Stimulated activated naive B cell treated with anti-CD40 and anti-IgM and Interleukin-4, amounts not matched to agents 10 μg/mL and 1 μg/mL and 100 μg/mL, for 72 hours (primary cell): ENCODE measurements around the gene KRTAP10-6.
"Not testable (repeated sequence)": the region's sequence is repeated elsewhere in the genome, so short reads cannot be mapped to it uniquely, and the experiment has no call there.

Source experiments
- ATAC-seq, 2 donors: fragments of 150-1000 bp; cut with Tn5 transposase; replicated peaks; 2 replicates each; pipeline ENCODE4 v1.10.0; 2021; ENCODE audit warnings: moderate library complexity in 1 of 2
- DNase-seq: peaks from one replicate; pipeline ENCODE4 v3.0.0; 2021
- H3K27ac Mint-ChIP-seq: one replicate; pipeline ENCODE4 v1.8.0; 2022; ENCODE audit warnings: mild to moderate bottlenecking, mixed read lengths
- H3K27me3 Mint-ChIP-seq, 2 donors: one replicate each; pipeline ENCODE4 v1.8.0; 2022; ENCODE audit warnings: mixed read lengths in 2 of 2
- H3K36me3 Mint-ChIP-seq, 2 donors: one replicate each; pipeline ENCODE4 v1.8.0; 2022; ENCODE audit warnings: mixed read lengths in 2 of 2, mild to moderate bottlenecking in 1 of 2
- H3K4me1 Mint-ChIP-seq, 2 donors: one replicate each; pipeline ENCODE4 v1.8.0; 2022; ENCODE audit warnings: mixed read lengths in 2 of 2, mild to moderate bottlenecking in 1 of 2
- H3K4me3 Mint-ChIP-seq, 2 donors: one replicate each; pipeline ENCODE4 v1.8.0; 2022; ENCODE audit warnings: mild to moderate bottlenecking in 2 of 2, mixed read lengths in 2 of 2, moderate library complexity in 1 of 2
- H3K9me3 Mint-ChIP-seq, 2 donors: one replicate each; pipeline ENCODE4 v1.8.0; 2022; ENCODE audit warnings: mixed read lengths in 2 of 2, mild to moderate bottlenecking in 1 of 2

Gene KRTAP10-6

GRCh38 chr21:44599264-44600029 lies 7.1 kb upstream of the KRTAP10-6 start:
- Mint-ChIP-seq H3K36me3 (no peaks in the 10 kb centered on the region), H3K4me1 (no peaks in the 10 kb centered on the region), H3K27ac (no peak overlapping the region), H3K9me3 (peaks cover 4 to 6% of the 10 kb centered on the region in 2 donors), H3K27me3 (peaks cover 36 to 44% of the 10 kb centered on the region in 2 donors), H3K4me3 (no peak overlapping the region)
- ATAC-seq (no peak), DNase-seq (no peak)

GRCh38 chr21:44598061-44598460 lies 5.8 kb upstream of the KRTAP10-6 start:
- Mint-ChIP-seq H3K9me3 (peaks cover 4 to 6% of the 10 kb centered on the region in 2 donors), H3K27ac (no peak overlapping the region), H3K36me3 (no peaks in the 10 kb centered on the region), H3K4me3 (no peak overlapping the region), H3K27me3 (peaks cover 29 to 34% of the 10 kb centered on the region in 2 donors), H3K4me1 (no peaks in the 10 kb centered on the region)
- ATAC-seq (no peak), DNase-seq (no peak)

DNA sequence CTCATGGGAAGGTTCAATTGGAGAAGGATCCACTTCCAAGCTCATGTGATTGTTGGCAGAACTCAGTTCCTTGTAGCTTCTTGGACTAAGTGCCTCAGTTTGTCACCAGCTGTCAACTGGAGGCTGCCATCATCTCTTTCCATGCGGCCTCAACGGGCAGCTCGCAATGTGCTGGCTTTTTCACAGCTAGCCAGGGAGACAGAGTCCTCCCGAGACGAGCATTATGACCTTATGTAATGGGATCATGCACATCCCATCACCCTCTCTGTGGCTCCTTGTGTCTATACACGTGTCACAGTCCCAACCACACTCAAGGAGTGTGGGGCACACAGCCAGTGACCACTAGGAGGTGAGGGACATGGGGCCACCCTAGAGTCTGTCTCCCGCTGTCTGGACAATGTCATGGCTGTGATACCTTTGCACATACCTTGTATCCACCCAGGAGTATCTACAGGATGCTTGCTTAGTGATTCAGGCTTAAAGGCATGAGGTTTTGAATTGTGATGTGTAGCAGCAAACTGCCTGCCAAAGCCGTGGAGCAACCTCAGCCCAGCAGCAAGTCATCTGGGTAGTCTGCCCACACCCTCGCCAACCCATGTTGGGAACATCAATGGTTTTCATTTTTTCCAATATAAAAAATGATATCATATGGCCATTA lies 3.9 kb upstream of the KRTAP10-6 start:
- Mint-ChIP-seq H3K9me3 (peaks cover 4 to 6% of the 10 kb centered on the region in 2 donors), H3K27me3 (peaks cover 28 to 29% of the 10 kb centered on the region in 2 donors), H3K27ac (no peak overlapping the region), H3K4me3 (no peak overlapping the region), H3K36me3 (no peaks in the 10 kb centered on the region), H3K4me1 (no peaks in the 10 kb centered on the region)
- ATAC-seq (no peak), DNase-seq (no peak)

GRCh38 chr21:44595524-44595923 lies 3.2 kb upstream of the KRTAP10-6 start:
- H3K27ac Mint-ChIP-seq = no peak overlapping the region

DNA sequence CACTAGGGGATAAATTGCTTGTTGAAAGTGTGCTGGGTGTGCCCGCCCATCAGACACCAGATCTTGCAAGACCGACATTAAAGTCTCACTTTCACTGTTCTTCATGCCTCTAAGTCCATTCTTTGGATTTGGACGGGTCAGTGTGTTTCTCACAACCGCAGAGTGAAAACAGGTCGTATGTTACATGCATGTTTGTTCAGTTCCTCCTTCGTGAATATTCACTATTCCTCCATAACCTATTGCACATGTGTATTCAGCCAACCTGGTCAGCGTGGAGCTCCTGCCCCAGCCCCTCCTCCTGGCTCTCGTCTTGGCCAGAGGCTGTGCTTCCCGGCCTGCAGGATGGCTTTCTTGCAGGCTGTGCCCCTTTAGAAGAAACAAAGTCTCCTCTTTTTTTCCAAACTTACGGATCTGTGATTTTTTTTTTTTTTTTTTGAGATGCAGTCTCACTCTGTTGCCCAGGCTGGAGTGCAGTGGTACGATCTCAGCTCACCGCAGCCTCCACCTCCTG lies 2.2 kb upstream of the KRTAP10-6 start:
- no peak overlapping the region for H3K27ac Mint-ChIP-seq
- H3K36me3 Mint-ChIP-seq = no peaks in the 10 kb centered on the region
- no peak for DNase-seq
- H3K9me3 Mint-ChIP-seq = peaks cover 4 to 6% of the 10 kb centered on the region in 2 donors
- H3K27me3 Mint-ChIP-seq = peaks cover 29 to 36% of the 10 kb centered on the region in 2 donors
- no peaks in the 10 kb centered on the region for H3K4me1 Mint-ChIP-seq
- H3K4me3 Mint-ChIP-seq = no peak overlapping the region
- ATAC-seq = no peak

More at GRCh38 chr21:44595524-44595923, 3.2 kb upstream of the KRTAP10-6 start:
- Mint-ChIP-seq H3K4me3 (no peak overlapping the region), H3K9me3 (peaks cover 4 to 6% of the 10 kb centered on the region in 2 donors), H3K36me3 (no peaks in the 10 kb centered on the region), H3K4me1 (no peaks in the 10 kb centered on the region), H3K27me3 (peaks cover 23 to 29% of the 10 kb centered on the region in 2 donors)
- DNase-seq (no peak), ATAC-seq (no peak)

GRCh38 chr21:44593598-44594405 lies 1.5 kb upstream of the KRTAP10-6 start:
- H3K27me3 Mint-ChIP-seq = peaks cover 32 to 37% of the 10 kb centered on the region in 2 donors
- H3K9me3 Mint-ChIP-seq = peaks cover 4% of the 10 kb centered on the region in 2 donors
- H3K36me3 Mint-ChIP-seq = no peaks in the 10 kb centered on the region
- H3K4me1 Mint-ChIP-seq = no peaks in the 10 kb centered on the region
- no peak overlapping the region for H3K4me3 Mint-ChIP-seq
- H3K27ac Mint-ChIP-seq = no peak overlapping the region
- DNase-seq (no peak), ATAC-seq (no peak)

GRCh38 chr21:44591801-44592130 lies 539 bp downstream of the KRTAP10-6 start:
- H3K27ac Mint-ChIP-seq, ATAC-seq, H3K4me3 Mint-ChIP-seq, DNase-seq, H3K4me1 Mint-ChIP-seq, H3K36me3 Mint-ChIP-seq, H3K9me3 Mint-ChIP-seq: not testable (repeated sequence)
- peaks cover 32 to 36% of the 10 kb centered on the region in 2 donors for H3K27me3 Mint-ChIP-seq

DNA sequence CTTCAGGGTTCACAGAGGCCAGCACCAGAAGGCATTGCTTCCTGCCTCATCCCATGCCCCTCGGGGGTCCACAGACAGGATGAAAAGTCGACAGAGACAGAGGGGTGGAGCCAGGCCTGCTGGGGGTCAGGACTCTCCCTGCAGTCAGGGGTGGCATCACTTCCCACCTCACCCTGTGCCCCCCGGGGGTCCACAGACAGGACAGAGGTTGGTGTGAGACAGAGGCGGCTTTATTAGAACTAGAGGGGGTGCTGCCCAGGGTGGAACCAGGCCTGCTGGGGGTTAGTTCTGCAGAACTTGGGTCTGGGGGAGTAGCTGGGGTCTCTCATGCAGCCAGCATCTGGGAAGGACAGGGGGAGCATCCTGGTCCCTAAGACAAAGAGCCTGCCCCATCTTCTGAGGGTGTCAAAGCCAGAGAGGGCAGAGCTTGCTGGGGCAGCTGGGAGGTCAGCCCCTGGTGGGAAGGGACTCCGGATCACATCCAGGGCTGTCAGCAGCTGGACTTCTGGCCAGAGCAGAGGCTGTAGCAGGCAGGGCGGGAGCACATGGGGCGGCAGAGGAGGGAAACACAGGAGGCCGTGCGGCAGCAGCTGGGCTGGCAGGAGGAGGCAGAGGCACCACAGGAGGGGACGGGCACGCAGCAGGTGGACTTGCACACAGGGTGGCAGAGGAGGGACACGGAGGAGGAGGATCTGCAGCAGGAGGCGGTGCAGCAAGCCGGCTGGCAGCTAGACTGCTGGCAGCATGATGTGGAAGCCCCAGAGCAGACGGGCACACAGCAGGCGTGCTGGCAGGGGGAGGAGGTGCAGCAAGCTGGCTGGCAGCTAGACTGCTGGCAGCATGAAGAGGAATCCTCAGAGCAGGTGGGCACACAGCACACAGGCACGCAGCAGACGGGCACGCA lies 1.2 kb downstream of the KRTAP10-6 start:
- peaks cover 38 to 42% of the 10 kb centered on the region in 2 donors for H3K27me3 Mint-ChIP-seq
- ATAC-seq, H3K4me1 Mint-ChIP-seq, H3K27ac Mint-ChIP-seq, H3K4me3 Mint-ChIP-seq, H3K36me3 Mint-ChIP-seq, DNase-seq, H3K9me3 Mint-ChIP-seq: not testable (repeated sequence)

- H3K36me3 Mint-ChIP-seq = no peaks in the 10 kb centered on the region
- H3K9me3 Mint-ChIP-seq = no peaks in the 10 kb centered on the region
- no peak overlapping the region for H3K4me3 Mint-ChIP-seq
- H3K4me1 Mint-ChIP-seq = no peaks in the 10 kb centered on the region
- ATAC-seq (no peak), DNase-seq (no peak)
- peaks cover 46 to 50% of the 10 kb centered on the region in 2 donors for H3K27me3 Mint-ChIP-seq
- H3K27ac Mint-ChIP-seq = no peak overlapping the region
These were observed 2.0 kb downstream of the KRTAP10-6 start for GRCh38 chr21:44590311-44590721.

DNA sequence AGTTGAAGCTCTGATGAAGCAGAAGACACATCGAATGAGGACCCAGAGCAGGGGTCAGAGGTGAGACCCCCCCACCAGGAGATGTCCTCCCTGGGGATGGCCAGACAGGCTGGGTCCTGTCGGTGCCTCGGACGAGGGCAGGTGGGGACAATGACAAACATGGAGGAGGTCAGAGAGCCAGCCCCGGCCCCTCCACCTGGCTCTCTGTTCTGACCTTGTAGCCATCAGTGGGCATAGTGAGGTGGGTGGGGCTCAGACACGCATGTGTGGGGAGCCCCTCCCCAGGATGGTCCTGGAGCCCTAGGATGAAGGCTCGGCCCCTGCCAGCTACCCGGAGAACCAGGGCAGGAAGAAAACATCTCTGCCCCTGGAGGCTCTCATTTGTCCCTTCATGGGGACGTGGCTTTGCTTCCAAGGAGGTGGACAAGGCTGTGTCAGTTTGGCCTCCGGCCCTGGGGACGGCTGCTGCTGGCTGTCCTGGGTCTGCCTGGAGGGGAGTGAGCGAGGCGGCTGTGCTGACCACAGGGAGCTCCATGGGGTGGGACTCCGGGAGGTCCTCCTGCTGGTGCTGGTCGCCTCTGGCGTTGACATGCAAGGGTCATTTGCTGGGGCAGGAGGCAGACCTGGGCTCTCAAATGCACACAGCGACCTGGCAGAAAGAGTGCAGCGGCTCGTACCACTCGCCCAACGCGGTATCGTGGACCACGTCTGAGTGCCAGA lies 2.6 kb downstream of the KRTAP10-6 start:
- no peak overlapping the region for H3K27ac Mint-ChIP-seq
- no peaks in the 10 kb centered on the region for H3K9me3 Mint-ChIP-seq
- DNase-seq (no peak), ATAC-seq (no peak)
- no peaks in the 10 kb centered on the region for H3K4me1 Mint-ChIP-seq
- no peaks in the 10 kb centered on the region for H3K36me3 Mint-ChIP-seq
- peaks cover 45 to 55% of the 10 kb centered on the region in 2 donors for H3K27me3 Mint-ChIP-seq
- H3K4me3 Mint-ChIP-seq = no peak overlapping the region

GRCh38 chr21:44589094-44589493 lies 3.2 kb downstream of the KRTAP10-6 start:
- ATAC-seq (no peak), DNase-seq (no peak)
- H3K27ac Mint-ChIP-seq = no peak overlapping the region
- H3K4me3 Mint-ChIP-seq = no peak overlapping the region
- H3K9me3 Mint-ChIP-seq = no peaks in the 10 kb centered on the region
- peaks cover 50 to 61% of the 10 kb centered on the region in 2 donors for H3K27me3 Mint-ChIP-seq
- no peaks in the 10 kb centered on the region for H3K36me3 Mint-ChIP-seq
- no peaks in the 10 kb centered on the region for H3K4me1 Mint-ChIP-seq

DNA sequence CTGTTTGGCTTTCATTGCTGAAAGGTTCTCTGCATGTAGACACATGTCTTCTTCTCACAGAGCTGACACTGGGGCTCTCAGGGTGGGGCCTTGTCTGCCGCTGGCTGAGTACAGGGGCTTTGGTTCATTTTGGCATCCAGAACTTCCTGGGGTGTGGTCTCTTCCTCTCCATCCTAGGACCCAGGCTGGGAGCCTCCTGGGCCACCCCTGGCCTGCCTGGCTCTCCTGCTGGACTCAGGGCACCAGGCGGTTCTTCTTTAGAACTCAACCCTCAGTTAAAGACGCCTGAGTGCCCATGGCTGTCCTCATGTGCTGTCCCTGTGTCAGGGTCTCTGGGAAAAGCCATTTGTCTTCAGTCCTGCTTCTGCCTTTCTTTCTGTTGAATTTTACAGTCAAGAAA lies 6.4 kb downstream of the KRTAP10-6 start:
- Mint-ChIP-seq H3K4me3 (no peak overlapping the region), H3K9me3 (peaks cover 12 to 23% of the 10 kb centered on the region in 2 donors), H3K4me1 (no peaks in the 10 kb centered on the region), H3K27ac (no peak overlapping the region), H3K27me3 (peaks cover 49 to 65% of the 10 kb centered on the region in 2 donors), H3K36me3 (peaks cover 3 to 7% of the 10 kb centered on the region in 2 donors)
- ATAC-seq (no peak), DNase-seq (no peak)

- Mint-ChIP-seq H3K36me3 (peaks cover 10 to 21% of the 10 kb centered on the region in 2 donors), H3K27ac (no peak overlapping the region), H3K4me3 (no peak overlapping the region), H3K9me3 (peaks cover 25 to 32% of the 10 kb centered on the region in 2 donors), H3K4me1 (peaks cover 0 to 3% of the 10 kb centered on the region in 2 donors), H3K27me3 (peaks cover 53 to 62% of the 10 kb centered on the region in 2 donors)
- no peak for ATAC-seq
- DNase-seq = no peak
These were observed 8.5 kb downstream of the KRTAP10-6 start for GRCh38 chr21:44583800-44584147.
